ENCODE data around the gene TMEM132E. TPM values are rescaled to one million over a fixed set of nuclear protein-coding genes. Genes with fewer than 3 reads are reported as not detected.
A peak's percentile ranks its signal among the peaks of the same experiment; 100 is the strongest.
"Not testable (repeated sequence)": the region's sequence is repeated elsewhere in the genome, so short reads cannot be mapped to it uniquely, and the experiment has no call there.

TMEM132E gene
- under 1 TPM; 0.24 to 0.26 TPM for total RNA-seq

DNA sequence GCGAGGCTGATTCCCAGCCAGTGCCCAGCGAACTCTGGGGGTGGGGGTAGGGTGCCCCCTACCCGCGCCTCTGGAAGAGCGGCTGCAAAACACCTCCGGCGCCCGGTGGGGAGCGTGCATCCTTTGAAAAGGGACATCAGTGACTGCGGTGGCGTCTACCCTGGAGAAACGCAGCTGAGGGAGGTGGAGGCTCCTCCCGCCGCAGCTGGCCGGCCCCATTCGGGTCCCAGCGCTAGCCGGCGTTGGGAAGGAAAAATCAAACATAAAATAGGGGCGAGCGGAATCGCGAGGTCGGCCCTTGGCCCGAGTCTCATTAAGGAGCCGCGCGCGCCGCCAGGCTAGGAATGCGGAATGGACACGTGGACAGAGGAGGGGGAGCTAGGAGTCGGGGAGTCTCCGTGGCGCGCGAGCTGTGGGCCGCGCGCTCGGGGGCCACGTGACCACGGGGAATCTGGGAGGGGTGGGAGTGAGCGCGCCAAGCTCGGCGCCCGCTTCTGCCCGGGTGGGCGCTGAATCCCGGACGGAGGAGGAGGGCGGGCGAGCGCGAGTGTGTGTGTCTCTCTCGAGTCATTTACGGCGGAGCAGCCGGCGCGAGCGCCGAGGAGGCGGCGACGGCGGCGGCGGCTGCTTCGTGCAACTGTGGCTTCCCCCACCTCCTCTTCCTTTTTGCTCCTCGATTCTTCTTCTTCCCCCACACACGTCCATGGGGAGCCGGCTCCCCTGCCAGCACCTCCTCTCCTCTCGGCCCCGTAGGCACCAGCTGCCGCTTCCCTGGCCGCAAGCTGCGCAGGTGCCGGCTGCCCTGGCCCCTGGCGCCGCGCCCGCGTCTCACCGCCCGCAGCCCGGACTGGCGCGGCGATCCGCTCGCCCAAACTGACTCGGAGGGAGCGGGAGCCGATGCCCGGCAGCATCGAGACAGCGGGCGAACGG, at the start of gene TMEM132E:
TSS of gene TMEM132E (plus strand) at position 566 of the 930 bp plus-strand sequence. CDS start 1,495 bp downstream, outside the sequence.
- peak within 1 kb of the TSS; percentile 29 to 57 for H3K4me3 ChIP-seq
- peaks cover 0 to 5% of the 10 kb centered on the region in 2 donors for H3K9me3 ChIP-seq
- H3K4me1 ChIP-seq = peaks cover 0 to 38% of the 10 kb centered on the region in 2 donors
- no peak for TF ChIP-seq CTCF (IDR thresholded peaks at IDR 0.05)
- H3K27me3 ChIP-seq = peaks cover 17 to 37% of the 10 kb centered on the region in 2 donors
- no peak within 1 kb of the TSS for H3K27ac ChIP-seq
- H3K36me3 ChIP-seq = no peaks in the 10 kb centered on the region
- DNase-seq (ENCODE audit: low spot score) = peak; percentile 63

GRCh38 chr17:34530918-34531317, 48.5 kb upstream of the TMEM132E start:
- no peak for TF ChIP-seq CTCF (IDR thresholded peaks at IDR 0.05)
- Histone ChIP-seq H3K27ac (no peak overlapping the region), H3K4me1 (no peaks in the 10 kb centered on the region), H3K27me3 (no peaks in the 10 kb centered on the region), H3K9me3 (no peaks in the 10 kb centered on the region), H3K36me3 (no peaks in the 10 kb centered on the region), H3K4me3 (no peak overlapping the region)
- no peak for DNase-seq (ENCODE audit: low spot score)

DNA sequence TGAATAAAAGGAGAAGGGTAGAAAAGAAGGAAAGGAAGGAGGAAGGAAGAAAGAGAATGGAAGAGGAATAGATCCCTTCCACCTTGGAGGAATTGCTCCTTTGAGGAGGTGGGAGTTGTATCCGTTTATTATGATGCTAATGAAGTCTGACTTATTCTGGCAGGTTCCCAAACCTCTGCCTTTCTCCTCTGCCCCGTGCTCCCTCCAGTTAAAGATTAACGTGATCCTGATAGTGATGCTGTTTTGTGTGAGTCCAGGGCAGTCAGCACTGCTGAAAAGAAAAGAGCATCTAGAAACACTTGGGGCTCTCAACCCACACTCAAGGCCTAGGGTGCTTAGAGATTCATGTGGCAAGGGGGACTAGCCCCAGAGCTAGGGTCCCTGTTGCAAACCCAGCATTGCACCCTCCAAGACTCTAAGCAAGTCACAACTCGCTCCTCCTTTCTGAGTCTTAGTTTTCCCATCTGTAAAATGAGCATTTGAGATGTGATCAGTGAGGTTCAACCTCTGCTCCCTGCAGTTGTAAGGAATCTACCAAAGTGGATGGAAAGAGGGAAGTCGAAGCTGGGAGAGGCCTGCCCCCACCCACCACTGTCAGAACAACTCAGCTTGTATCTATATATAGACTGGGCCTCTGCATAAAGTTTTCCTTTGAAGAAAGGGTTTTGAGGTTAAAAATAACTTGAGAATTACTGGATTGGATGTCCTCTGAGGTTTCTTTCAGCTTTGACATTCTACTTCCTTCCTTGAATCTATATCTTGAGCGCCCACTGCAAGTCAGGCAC, 46.9 kb upstream of the TMEM132E start:
- TF ChIP-seq CTCF (IDR thresholded peaks at IDR 0.05) = no peak
- Histone ChIP-seq H3K9me3 (no peaks in the 10 kb centered on the region), H3K4me1 (no peaks in the 10 kb centered on the region), H3K4me3 (no peak overlapping the region), H3K27ac (no peak overlapping the region), H3K36me3 (no peaks in the 10 kb centered on the region), H3K27me3 (no peaks in the 10 kb centered on the region)
- no peak for DNase-seq (ENCODE audit: low spot score)

GRCh38 chr17:34533806-34534527, 45.4 kb upstream of the TMEM132E start:
- Histone ChIP-seq H3K4me1 (no peaks in the 10 kb centered on the region), H3K4me3 (no peak overlapping the region), H3K36me3 (no peaks in the 10 kb centered on the region), H3K27ac (no peak overlapping the region), H3K9me3 (no peaks in the 10 kb centered on the region), H3K27me3 (no peaks in the 10 kb centered on the region)
- no peak for DNase-seq (ENCODE audit: low spot score)
- TF ChIP-seq CTCF (IDR thresholded peaks at IDR 0.05) = no peak

DNA sequence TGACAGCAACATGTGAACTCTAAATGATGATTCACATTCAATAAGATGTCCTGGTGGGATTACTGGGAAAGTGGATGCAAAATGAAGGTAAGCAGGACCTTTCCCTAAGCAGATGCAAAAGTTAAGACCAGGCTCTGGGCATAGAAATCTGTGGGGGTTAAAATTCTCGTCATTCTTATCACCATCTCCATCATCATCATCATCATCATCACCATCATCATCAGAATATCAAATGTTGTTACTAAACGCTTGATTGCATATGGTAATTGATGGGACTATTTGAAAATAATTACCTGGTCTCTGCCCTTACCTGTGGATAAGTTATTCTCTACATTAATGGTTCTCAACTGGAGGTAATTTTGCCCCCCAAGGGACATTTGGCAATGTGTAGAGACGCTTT, 41.9 kb upstream of the TMEM132E start:
- no peak overlapping the region for H3K27ac ChIP-seq
- no peak for DNase-seq (ENCODE audit: low spot score)
- no peaks in the 10 kb centered on the region for H3K36me3 ChIP-seq
- no peaks in the 10 kb centered on the region for H3K4me1 ChIP-seq
- no peaks in the 10 kb centered on the region for H3K27me3 ChIP-seq
- TF ChIP-seq CTCF (IDR thresholded peaks at IDR 0.05) = no peak
- H3K9me3 ChIP-seq = no peaks in the 10 kb centered on the region
- H3K4me3 ChIP-seq = no peak overlapping the region

DNA sequence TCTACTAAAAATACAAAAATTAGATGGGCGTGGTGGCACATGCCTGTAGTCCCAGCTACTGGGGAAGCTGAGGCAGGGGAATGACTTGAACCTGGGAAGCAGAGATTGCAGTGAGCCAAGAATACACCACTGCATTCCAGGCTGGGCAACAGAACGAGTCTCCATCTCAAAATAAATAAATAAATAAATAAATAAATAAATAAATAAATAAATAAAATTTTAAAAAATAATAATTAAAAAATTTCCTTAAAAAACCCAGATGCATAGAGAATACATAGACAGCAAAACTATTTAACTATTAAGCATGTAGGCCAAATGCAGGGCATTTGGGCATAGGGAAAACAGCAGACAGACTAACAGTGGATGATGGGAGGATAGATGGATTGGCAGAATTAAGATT, 40.8 kb upstream of the TMEM132E start:
- not testable (repeated sequence) for H3K27me3 ChIP-seq, H3K36me3 ChIP-seq, H3K4me3 ChIP-seq

More for the DNA sequence above, 40.8 kb upstream of the TMEM132E start:
- not testable (repeated sequence) for DNase-seq (ENCODE audit: low spot score); H3K27ac ChIP-seq; H3K9me3 ChIP-seq; H3K4me1 ChIP-seq
